B cell (primary cell): ENCODE measurements around the gene ACOXL.

Source experiments
- EZH2 ChIP-seq: IDR thresholded peaks from 2 replicates; pipeline ENCODE4 v1.6.1; 2012; ENCODE audit warnings: borderline replicate concordance, low read depth, mild to moderate bottlenecking, moderate library complexity, low read length; ENCODE audit not compliant: insufficient read depth, poor library complexity, severe bottlenecking
- TF ChIP-seq, protein P1 (sequence below): fragments of 200-600 bp; IDR thresholded peaks from one replicate; pipeline ENCODE4 v1.8.0; 2022; ENCODE audit warnings: antibody characterized with exemption, mild to moderate bottlenecking

DNA sequence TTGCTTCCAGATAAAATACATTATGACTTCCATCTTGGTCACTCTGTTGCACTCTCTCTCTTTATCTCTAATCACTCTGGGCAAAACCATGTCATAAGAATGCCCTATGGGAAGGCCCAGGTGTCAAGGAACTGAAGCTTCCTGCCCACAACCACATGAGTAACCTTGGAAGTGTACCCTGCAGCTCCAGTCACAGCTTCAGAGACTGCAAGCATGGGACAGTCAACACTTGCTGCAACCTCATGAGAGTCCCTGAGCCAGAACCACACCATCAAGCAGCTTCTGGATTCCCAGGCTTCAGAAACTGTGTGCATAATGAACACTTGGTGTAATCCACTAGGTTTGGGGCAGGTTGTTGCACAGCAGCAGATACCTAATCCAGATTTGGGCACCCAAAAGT is 267.3 kb downstream of the ACOXL start:
- TF ChIP-seq, protein P1, sequence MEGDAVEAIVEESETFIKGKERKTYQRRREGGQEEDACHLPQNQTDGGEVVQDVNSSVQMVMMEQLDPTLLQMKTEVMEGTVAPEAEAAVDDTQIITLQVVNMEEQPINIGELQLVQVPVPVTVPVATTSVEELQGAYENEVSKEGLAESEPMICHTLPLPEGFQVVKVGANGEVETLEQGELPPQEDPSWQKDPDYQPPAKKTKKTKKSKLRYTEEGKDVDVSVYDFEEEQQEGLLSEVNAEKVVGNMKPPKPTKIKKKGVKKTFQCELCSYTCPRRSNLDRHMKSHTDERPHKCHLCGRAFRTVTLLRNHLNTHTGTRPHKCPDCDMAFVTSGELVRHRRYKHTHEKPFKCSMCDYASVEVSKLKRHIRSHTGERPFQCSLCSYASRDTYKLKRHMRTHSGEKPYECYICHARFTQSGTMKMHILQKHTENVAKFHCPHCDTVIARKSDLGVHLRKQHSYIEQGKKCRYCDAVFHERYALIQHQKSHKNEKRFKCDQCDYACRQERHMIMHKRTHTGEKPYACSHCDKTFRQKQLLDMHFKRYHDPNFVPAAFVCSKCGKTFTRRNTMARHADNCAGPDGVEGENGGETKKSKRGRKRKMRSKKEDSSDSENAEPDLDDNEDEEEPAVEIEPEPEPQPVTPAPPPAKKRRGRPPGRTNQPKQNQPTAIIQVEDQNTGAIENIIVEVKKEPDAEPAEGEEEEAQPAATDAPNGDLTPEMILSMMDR = no peak
- TF ChIP-seq EZH2 = no peak
